Measurements from ENCODE around the gene MCC.

GRCh38 chr5:113231653-113232000 is 256.6 kb downstream of the MCC start:
- TF ChIP-seq, protein P1, sequence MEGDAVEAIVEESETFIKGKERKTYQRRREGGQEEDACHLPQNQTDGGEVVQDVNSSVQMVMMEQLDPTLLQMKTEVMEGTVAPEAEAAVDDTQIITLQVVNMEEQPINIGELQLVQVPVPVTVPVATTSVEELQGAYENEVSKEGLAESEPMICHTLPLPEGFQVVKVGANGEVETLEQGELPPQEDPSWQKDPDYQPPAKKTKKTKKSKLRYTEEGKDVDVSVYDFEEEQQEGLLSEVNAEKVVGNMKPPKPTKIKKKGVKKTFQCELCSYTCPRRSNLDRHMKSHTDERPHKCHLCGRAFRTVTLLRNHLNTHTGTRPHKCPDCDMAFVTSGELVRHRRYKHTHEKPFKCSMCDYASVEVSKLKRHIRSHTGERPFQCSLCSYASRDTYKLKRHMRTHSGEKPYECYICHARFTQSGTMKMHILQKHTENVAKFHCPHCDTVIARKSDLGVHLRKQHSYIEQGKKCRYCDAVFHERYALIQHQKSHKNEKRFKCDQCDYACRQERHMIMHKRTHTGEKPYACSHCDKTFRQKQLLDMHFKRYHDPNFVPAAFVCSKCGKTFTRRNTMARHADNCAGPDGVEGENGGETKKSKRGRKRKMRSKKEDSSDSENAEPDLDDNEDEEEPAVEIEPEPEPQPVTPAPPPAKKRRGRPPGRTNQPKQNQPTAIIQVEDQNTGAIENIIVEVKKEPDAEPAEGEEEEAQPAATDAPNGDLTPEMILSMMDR (IDR thresholded peaks at IDR 0.05): no peak
- TF ChIP-seq EP300 (IDR thresholded peaks at IDR 0.05): no peak
- no peak for TF ChIP-seq POLR2AphosphoS5 (IDR thresholded peaks at IDR 0.05)
- TF ChIP-seq POLR2A (IDR thresholded peaks at IDR 0.05): no peak

Data from upper lobe of left lung (tissue), 4 donors.